Activated T-cell treated with anti-CD3 and anti-CD28 coated beads, Interleukin-2, amount 50 U/mL, for 4 hours (primary cell): ENCODE measurements around the gene TLCD3A. TPM values are rescaled to one million over a fixed set of nuclear protein-coding genes. Genes with fewer than 3 reads are reported as not detected.
"Not testable (repeated sequence)": the region's sequence is repeated elsewhere in the genome, so short reads cannot be mapped to it uniquely, and the experiment has no call there.

ENCODE experiments used
- ATAC-seq, 2 donors: fragments of 200-7000 bp; cut with Tn5 transposase; one replicate each; pipeline ENCODE4 v1.10.0; 2021
- DNase-seq: peaks from one replicate; pipeline ENCODE4 v3.0.0-alpha.2; 2020
- H3K27me3 Mint-ChIP-seq: one replicate; pipeline ENCODE4 v1.8.0; 2021; ENCODE audit warnings: low read depth, mixed read lengths
- H3K36me3 Mint-ChIP-seq: one replicate; pipeline ENCODE4 v1.8.0; 2022; ENCODE audit warnings: mixed read lengths; ENCODE audit not compliant: insufficient read depth
- H3K4me1 Mint-ChIP-seq: one replicate; pipeline ENCODE4 v1.8.0; 2021; ENCODE audit warnings: low read depth, mixed read lengths
- H3K4me3 Mint-ChIP-seq: one replicate; pipeline ENCODE4 v1.8.0; 2021; ENCODE audit warnings: mild to moderate bottlenecking, moderate library complexity, mixed read lengths
- H3K9me3 Mint-ChIP-seq: one replicate; pipeline ENCODE4 v1.8.0; 2021; ENCODE audit warnings: mixed read lengths
- total RNA-seq, 3 donors: library from RNA; stranded (reverse); gene quantifications; one replicate each; pipeline ENCODE4 v1.2.1, GENCODE V29; 2021

The TLCD3A gene
- total RNA-seq, 3 donors from 2014 or later: 7.0 to 11.5 (median 7.6) TPM

DNA sequence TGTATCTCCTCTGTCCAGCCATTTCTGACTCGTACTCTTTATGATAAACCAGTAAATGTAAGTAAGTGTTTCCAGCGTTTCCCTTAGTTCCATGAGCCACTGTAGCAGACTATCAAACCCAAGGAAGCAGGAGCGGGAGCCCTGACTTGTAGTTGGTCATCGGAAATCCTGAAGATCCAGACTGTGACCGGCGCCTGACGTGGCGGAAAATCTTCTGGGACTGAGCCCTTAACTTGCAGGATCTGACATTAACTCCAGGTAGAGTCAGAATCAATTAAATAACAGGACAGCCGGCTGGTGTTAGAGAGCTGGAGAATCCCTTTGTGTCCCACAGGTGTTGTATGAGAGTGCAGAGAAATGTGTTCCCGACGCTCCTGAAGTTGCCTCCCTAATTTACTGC, 45.7 kb downstream of the TLCD3A start:
- peaks cover 24% of the 10 kb centered on the region for H3K4me1 Mint-ChIP-seq
- ATAC-seq: no peak
- H3K27me3 Mint-ChIP-seq: no peaks in the 10 kb centered on the region
- no peak for DNase-seq
- no peak overlapping the region for H3K4me3 Mint-ChIP-seq
- peaks cover 38% of the 10 kb centered on the region for H3K36me3 Mint-ChIP-seq
- no peaks in the 10 kb centered on the region for H3K9me3 Mint-ChIP-seq

DNA sequence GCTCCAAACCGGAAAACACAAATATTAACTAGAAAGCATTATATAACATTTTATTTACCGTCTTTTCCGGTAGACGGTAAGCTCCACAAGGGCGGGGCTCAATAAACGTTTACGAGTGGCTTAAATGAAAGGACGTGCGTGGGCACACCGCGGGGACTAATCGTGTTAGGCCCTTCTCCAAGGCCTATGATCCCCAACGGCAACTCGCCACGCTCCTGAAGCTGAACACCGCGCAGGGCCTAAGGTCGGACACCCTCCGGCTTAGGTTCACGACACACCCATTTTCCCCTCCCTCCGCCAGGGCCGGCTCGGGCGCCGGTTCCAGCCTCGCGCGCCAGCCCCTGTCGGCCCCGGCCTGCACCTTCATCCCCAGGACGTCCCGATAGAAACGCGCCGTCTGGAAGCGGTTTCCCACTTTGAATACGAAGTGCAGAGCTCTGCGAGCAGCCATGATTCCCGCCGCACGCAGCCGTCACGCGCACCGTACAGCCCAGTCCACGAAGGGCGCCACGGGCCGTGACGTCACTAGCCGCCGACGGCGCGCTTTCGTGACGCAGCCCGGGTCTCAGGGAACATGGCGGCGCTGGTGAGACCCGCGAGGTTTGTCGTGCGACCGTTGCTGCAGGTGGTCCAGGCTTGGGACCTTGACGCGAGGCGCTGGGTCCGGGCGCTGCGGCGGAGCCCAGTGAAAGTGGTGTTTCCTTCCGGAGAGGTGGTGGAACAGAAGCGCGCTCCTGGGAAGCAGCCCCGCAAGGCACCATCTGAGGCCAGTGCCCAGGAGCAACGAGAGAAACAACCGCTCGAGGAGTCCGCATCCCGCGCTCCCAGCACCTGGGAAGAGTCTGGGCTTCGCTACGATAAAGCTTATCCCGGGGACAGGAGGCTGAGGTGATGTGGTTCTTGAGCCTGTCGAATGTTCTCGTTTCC, 49.7 kb downstream of the TLCD3A start, which contains the start of the genes GLOD4 and MRM3:
TSS of gene GLOD4 (minus strand) at position 476 of the 927 bp plus-strand sequence. CDS start at position 451, 25 bp downstream.
TSS of gene MRM3 (plus strand) at position 549 of the 927 bp plus-strand sequence. CDS start at position 575, 26 bp downstream.
- peaks cover 19% of the 10 kb centered on the region for H3K36me3 Mint-ChIP-seq
- peak; percentile 95 to 96 for ATAC-seq

DNA sequence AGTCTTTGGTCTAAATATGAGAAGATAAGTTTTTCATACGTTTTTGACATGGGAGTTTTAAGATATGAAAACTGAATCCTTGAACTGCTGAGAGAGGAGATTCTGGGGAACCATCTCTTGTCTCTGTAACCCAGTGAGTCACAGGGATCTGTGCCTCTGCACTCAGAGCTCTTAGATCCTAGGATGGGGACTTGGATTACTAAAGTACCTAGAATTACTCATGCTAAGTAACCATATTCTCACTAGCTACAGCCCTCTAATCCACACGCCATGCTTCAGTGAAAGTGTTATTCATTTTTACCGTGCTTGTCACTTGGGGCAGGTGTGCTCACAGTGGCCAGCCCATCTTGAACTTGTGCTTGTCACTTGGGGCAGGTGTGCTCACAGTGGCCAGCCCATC, 51.7 kb downstream of the TLCD3A start:
- ATAC-seq: no peak
- Mint-ChIP-seq H3K9me3 (no peaks in the 10 kb centered on the region), H3K36me3 (peaks cover 12% of the 10 kb centered on the region)

More for the DNA sequence above, 49.7 kb downstream of the TLCD3A start, which contains the start of the genes GLOD4 and MRM3:
- peak; percentile 95 for DNase-seq
- H3K27me3 Mint-ChIP-seq: no peaks in the 10 kb centered on the region
- H3K4me3 Mint-ChIP-seq: peak within 1 kb of the TSS; percentile 97
- no peaks in the 10 kb centered on the region for H3K9me3 Mint-ChIP-seq
- peaks cover 31% of the 10 kb centered on the region for H3K4me1 Mint-ChIP-seq

DNA sequence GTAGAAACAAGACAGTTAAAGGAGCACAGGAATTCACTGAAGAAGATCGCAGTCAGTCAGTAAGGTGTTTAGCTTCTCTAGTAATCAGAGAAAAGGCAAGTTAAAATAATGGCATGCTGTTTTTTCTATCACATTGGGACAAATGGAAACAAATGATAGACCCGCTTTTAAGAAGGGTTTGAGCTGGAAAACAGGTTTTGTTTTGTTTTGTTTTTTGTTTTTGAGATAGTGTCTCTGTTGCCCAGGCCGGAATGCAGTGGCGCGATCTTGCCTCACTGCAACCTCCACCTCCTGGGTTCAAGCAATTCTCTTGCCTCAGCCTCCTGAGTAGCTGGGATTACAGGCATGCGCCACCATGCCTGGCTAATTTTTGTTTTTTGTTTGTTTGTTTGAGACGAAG, 53.5 kb downstream of the TLCD3A start:
- not testable (repeated sequence) for H3K27me3 Mint-ChIP-seq, DNase-seq, H3K4me3 Mint-ChIP-seq, ATAC-seq, H3K9me3 Mint-ChIP-seq
- H3K4me1 Mint-ChIP-seq: peaks cover 27% of the 10 kb centered on the region
- H3K36me3 Mint-ChIP-seq: peaks cover 18% of the 10 kb centered on the region

More for the DNA sequence above, 51.7 kb downstream of the TLCD3A start:
- Mint-ChIP-seq H3K4me3 (peak overlapping the region; percentile 97), H3K27me3 (no peaks in the 10 kb centered on the region), H3K4me1 (peaks cover 31% of the 10 kb centered on the region)
- no peak for DNase-seq

DNA sequence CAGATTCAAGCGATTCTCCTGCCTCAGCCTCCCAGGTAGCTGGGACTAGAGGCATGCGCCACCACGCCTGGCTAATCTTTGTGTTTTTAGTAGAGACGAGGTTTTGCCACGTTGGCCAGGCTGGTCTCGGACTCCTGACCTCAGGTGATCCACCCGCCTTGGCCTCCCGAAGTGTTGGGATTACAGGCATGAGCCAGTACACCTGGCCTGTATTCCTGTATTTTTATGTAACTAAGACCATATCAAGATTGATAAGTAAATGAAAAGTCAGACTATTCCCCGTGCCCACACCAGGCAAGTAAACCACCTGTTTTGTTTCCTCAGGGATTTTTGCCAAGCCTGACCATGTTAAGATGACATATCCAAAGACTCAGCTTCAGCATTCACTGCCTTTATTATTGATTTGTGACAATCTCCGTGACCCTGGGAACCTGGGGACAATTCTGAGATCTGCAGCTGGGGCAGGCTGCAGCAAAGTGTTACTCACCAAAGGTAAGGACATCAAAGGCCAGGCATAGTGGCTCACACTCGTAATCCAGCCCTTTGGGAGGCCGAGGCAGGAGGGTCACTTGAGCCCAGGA, 55.3 kb downstream of the TLCD3A start:
- Mint-ChIP-seq H3K4me1 (peaks cover 20% of the 10 kb centered on the region), H3K27me3 (no peaks in the 10 kb centered on the region), H3K4me3 (no peak overlapping the region), H3K36me3 (peaks cover 31% of the 10 kb centered on the region), H3K9me3 (no peaks in the 10 kb centered on the region)
- ATAC-seq (no peak), DNase-seq (no peak)

DNA sequence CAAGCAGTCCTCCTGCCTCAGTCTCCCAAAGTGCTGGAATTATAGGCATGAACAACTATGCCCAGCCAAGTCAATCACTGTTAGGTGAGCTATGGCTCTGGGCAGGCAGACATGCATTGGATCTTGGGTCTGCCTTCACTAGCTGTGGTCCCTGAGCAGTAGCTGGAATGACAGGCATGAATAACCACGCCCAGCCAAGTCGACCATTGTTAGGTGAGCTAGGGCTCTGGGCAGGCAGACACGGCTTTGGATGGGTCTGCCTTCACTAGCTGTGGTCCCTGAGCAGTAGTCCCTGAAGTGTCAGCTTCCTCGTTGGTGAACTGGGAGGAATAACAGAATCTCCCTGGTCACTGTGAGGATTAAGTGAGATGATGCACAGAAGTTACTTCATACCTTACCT, 56.2 kb downstream of the TLCD3A start:
- H3K9me3 Mint-ChIP-seq: no peaks in the 10 kb centered on the region
- no peak for DNase-seq
- no peaks in the 10 kb centered on the region for H3K27me3 Mint-ChIP-seq
- no peak overlapping the region for H3K4me3 Mint-ChIP-seq
- H3K4me1 Mint-ChIP-seq: peaks cover 13% of the 10 kb centered on the region
- H3K36me3 Mint-ChIP-seq: peaks cover 32% of the 10 kb centered on the region
- no peak for ATAC-seq

DNA sequence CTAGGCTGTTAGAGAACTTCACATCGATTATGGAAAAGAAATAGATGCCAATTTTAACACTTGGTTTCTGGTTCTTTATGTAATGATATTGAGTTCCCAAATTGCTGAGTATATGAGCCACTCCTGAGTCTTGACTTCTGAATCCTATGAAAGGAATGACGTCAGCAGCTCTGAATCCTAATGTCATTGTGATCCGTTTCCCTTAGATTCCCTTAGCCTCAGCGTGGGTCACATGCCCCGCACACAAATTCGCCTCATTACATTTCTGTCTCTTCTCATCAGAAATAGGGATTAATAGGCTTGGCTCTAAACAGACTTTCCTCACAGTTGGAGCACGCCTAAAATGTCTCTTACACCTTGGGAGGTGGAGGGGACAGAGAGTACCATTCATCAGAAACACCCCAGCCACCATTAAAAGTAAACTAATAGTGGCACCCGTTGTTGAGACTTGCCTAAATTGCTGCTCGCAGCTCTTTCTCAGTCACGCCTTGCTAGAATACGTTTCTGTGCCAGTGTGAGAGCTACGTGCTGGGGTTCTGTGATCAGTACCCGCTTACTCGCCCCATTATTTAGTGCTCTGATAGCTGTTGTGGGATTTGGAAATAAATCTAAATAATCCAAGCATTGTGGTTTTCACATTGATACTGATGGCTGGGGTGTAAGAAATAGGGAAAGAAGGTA, 56.9 kb downstream of the TLCD3A start:
- no peak for DNase-seq
- H3K4me3 Mint-ChIP-seq: no peak overlapping the region
- H3K36me3 Mint-ChIP-seq: peaks cover 27% of the 10 kb centered on the region
- no peaks in the 10 kb centered on the region for H3K9me3 Mint-ChIP-seq
- H3K27me3 Mint-ChIP-seq: no peaks in the 10 kb centered on the region
- peaks cover 6% of the 10 kb centered on the region for H3K4me1 Mint-ChIP-seq
- no peak for ATAC-seq

DNA sequence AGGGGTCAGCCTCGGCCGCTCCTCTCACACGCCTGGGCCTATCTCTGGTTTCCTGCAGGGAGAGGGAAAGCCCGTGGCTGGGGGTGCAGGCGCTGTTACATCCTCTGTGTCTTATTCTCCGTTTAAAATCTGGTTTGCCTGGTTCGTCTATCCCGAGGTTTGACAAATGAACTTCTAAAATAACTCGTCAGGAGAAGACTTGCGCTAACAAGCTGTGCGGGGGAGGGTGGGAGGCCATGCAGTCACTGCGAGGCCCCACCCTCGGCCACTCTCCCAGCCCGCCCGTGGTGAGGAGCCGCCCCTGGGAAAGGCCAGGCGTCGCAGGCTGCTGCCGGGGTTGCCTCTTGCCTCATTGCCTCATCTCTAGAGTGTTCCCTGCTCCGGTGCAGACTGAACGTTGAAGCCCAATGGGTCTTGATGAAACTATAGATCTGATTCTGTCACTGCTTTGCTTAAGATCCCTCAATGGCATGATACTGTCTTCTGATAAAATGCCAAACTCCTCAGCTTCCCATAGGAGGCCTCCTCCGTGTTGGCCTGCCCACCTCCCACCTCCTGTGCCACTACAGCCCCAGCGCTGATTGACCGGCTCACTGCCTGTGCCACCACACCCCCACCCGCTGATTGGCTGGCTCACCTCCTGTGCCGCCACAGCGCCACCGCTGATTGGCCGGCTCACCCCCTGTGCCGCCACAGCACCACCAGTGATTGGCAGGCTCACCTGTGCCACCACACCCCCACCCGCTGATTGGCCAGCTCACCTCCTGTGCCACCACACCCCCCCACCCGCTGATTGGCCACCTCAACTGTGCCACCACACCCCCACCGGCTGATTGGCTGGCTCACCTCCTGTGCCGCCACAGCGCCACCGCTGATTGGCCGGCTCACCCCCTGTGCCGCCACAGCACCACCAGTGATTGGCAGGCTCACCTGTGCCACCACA, 57.8 kb downstream of the TLCD3A start:
- H3K36me3 Mint-ChIP-seq: peaks cover 27% of the 10 kb centered on the region
- not testable (repeated sequence) for H3K4me3 Mint-ChIP-seq, DNase-seq, H3K27me3 Mint-ChIP-seq, H3K9me3 Mint-ChIP-seq, H3K4me1 Mint-ChIP-seq
- ATAC-seq: peak in 1 of 2 donors; percentile 42

DNA sequence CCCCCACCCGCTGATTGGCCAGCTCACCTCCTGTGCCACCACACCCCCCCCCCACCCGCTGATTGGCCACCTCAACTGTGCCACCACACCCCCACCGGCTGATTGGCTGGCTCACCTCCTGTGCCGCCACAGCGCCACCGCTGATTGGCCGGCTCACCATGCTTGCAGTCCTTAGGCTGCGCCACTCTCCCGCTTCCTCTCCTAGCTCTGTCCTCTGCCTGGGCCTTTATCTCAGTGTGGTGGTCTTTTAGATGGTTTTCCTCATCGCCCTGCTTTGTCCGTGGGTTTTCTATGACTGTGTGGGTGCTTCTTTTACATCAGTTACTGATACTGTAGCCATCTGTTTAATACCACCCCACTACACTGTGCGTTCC, 58.5 kb downstream of the TLCD3A start:
- not testable (repeated sequence) for H3K4me3 Mint-ChIP-seq, H3K27me3 Mint-ChIP-seq, DNase-seq, H3K9me3 Mint-ChIP-seq, H3K4me1 Mint-ChIP-seq, ATAC-seq
- H3K36me3 Mint-ChIP-seq: peaks cover 25% of the 10 kb centered on the region

DNA sequence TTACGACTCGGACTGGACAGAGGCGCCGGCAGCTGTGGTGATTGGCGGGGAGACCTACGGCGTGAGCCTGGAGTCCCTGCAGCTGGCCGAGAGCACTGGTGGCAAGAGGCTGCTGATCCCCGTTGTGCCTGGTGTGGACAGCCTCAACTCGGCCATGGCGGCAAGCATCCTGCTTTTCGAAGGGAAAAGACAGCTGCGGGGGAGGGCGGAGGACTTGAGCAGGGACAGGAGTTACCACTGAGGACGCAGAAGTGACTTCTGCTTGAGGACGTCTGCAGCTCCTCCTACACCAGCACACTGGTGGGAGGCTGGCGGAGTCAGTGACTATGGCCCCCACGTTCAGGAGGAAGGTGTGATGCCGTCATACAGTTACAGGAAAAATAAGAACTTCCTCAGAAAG, 59.4 kb downstream of the TLCD3A start:
- H3K4me3 Mint-ChIP-seq: no peak overlapping the region
- peaks cover 25% of the 10 kb centered on the region for H3K36me3 Mint-ChIP-seq
- no peaks in the 10 kb centered on the region for H3K9me3 Mint-ChIP-seq
- ATAC-seq (no peak), DNase-seq (no peak)
- H3K27me3 Mint-ChIP-seq: no peaks in the 10 kb centered on the region
- peaks cover 5% of the 10 kb centered on the region for H3K4me1 Mint-ChIP-seq

DNA sequence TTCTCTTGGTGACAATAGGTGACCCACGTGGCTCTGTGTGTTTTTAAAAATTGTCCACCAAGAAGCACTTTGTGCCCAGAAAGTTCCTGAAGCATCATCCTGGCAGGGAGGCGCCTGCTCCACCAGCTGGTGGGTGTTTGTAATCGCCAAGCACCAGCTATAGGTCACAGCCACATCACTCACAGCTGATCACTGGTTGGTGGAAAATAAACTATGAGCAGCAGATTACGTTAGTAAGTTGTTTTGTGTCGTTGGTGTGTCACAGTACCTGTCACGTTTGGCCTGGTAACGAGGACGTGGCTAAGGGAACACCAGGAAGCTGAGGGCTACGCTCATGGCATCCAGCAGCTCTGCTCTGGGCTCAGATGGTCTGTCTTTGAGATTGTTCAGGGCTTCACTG, 59.9 kb downstream of the TLCD3A start:
- H3K36me3 Mint-ChIP-seq: peaks cover 23% of the 10 kb centered on the region
- no peak overlapping the region for H3K4me3 Mint-ChIP-seq
- ATAC-seq (no peak), DNase-seq (no peak)
- no peaks in the 10 kb centered on the region for H3K9me3 Mint-ChIP-seq
- no peaks in the 10 kb centered on the region for H3K27me3 Mint-ChIP-seq
- H3K4me1 Mint-ChIP-seq: peaks cover 5% of the 10 kb centered on the region
